Right atrium auricular region (tissue), 2 donors: Measurements from ENCODE around the gene SPAG16. TPM values are rescaled to one million over a fixed set of nuclear protein-coding genes. Genes with fewer than 3 reads are reported as not detected.
"Not testable (repeated sequence)": the region's sequence is repeated elsewhere in the genome, so short reads cannot be mapped to it uniquely, and the experiment has no call there.

ENCODE experiments used
- DNase-seq: peaks from one replicate; pipeline ENCODE4 v3.0.0-alpha.2; 2019; ENCODE audit warnings: low spot score
- H3K27ac ChIP-seq, 2 donors: fragments of 200-600 bp; sonication (generic); 1 replicate in 1 of 2; 2 replicates in 1 of 2; pipeline ENCODE4 v1.5.1; 2016 to 2019
- H3K27me3 ChIP-seq, 2 donors: fragments of 200-600 bp; sonication (generic); one replicate each; pipeline versions ENCODE4 v1.5.1 to v1.6.0; 2017 to 2019
- H3K36me3 ChIP-seq: fragments of 200-600 bp; sonication (generic); one replicate; pipeline ENCODE4 v1.5.1; 2016
- H3K4me1 ChIP-seq, 2 donors: fragments of 200-600 bp; sonication (generic); one replicate each; pipeline versions ENCODE4 v1.5.1 to v1.6.0; 2017 to 2019
- H3K4me3 ChIP-seq, 2 donors: fragments of 200-600 bp; sonication (generic); 1 replicate in 1 of 2; 2 replicates in 1 of 2; pipeline ENCODE4 v1.5.1; 2017 to 2019; ENCODE audit warnings: mild to moderate bottlenecking in 1 of 2, moderate library complexity in 1 of 2
- H3K9me3 ChIP-seq, 2 donors: fragments of 200-600 bp; sonication (generic); one replicate each; pipeline ENCODE4 v1.5.1; 2019
- total RNA-seq, 2 donors: library from RNA; depleted of rRNA; stranded (reverse); fragments of >200 nt; gene quantifications; one replicate each; pipeline ENCODE4 v1.1.0, GENCODE V29; 2016
- TF ChIP-seq, protein P1 (sequence below), 2 donors: fragments of 200-600 bp; sonication (generic); IDR thresholded peaks; one replicate each; pipeline ENCODE4 v1.5.1; 2019; ENCODE audit warnings: antibody characterized with exemption in 2 of 2

Gene SPAG16
- total RNA-seq, 2 donors from 2014 or later, result 17.3 to 18.3 TPM

DNA sequence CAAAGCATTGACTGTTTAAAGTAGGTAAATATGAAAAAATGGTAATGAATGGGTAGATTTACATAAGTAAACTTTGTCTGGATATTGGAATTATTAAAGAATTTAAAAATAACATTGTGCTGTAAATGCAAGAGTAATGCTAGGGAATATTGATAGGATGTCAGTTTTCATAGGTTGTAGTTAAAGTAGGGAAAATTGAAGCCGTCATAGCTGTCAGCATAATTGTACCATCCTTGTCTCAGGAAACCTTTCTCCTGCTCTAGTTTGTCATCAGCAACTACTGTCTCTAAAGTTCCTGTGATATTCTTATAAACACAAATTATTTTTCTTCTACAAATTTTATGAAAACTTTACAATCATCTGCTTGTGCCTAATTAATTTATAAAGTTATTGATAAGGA, 10.1 kb upstream of the SPAG16 start:
- Histone ChIP-seq H3K9me3 (peaks cover 0 to 9% of the 10 kb centered on the region in 2 donors), H3K4me1 (no peaks in the 10 kb centered on the region), H3K27me3 (no peaks in the 10 kb centered on the region), H3K36me3 (no peaks in the 10 kb centered on the region), H3K27ac (no peak overlapping the region), H3K4me3 (no peak overlapping the region)
- TF ChIP-seq, protein P1, sequence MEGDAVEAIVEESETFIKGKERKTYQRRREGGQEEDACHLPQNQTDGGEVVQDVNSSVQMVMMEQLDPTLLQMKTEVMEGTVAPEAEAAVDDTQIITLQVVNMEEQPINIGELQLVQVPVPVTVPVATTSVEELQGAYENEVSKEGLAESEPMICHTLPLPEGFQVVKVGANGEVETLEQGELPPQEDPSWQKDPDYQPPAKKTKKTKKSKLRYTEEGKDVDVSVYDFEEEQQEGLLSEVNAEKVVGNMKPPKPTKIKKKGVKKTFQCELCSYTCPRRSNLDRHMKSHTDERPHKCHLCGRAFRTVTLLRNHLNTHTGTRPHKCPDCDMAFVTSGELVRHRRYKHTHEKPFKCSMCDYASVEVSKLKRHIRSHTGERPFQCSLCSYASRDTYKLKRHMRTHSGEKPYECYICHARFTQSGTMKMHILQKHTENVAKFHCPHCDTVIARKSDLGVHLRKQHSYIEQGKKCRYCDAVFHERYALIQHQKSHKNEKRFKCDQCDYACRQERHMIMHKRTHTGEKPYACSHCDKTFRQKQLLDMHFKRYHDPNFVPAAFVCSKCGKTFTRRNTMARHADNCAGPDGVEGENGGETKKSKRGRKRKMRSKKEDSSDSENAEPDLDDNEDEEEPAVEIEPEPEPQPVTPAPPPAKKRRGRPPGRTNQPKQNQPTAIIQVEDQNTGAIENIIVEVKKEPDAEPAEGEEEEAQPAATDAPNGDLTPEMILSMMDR (IDR thresholded peaks at IDR 0.05), result no peak
- DNase-seq, result no peak

DNA sequence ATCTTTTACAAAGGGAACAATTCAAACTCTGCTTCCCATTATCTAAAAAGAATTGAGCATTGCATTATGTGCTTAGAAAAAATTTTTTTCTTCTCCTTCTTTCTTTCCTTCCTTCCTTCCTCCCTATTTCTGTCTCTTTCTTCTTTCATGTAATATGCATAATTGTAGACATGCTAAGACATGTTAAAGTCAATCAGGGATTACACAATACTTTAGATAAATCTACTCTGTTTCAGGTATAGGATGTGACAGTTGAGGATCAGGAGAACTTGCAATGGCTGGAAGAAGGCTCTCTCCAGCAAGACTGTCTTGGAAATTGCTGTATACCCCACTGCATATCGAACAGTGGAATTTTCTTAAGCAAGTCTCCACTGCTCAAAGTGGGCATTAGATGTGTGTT, 9.0 kb upstream of the SPAG16 start:
- H3K4me3 ChIP-seq, result no peak overlapping the region
- H3K4me1 ChIP-seq, result no peaks in the 10 kb centered on the region
- TF ChIP-seq, protein P1 (IDR thresholded peaks at IDR 0.05), result no peak
- H3K36me3 ChIP-seq, result no peaks in the 10 kb centered on the region
- no peaks in the 10 kb centered on the region for H3K27me3 ChIP-seq
- no peak overlapping the region for H3K27ac ChIP-seq
- DNase-seq, result no peak
- peaks cover 0 to 9% of the 10 kb centered on the region in 2 donors for H3K9me3 ChIP-seq

DNA sequence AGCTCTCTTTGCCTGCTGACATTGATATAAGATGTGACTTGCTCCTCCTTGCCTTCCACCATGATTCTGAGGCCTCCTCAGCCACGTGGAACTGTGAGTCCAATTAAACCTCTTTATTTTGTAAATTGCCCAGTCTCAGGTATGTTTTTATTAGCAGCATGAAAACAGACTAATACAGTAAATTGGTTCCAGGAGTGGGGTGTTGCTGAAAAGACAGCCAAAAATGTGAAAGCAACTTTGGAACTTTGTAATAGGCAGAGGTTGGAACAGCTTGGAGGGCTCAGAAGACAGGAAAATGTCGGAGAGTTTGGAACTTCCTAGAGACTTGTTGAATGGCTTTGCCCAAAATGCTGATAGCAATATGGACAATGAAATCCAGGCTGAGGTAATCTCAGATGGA, 7.1 kb upstream of the SPAG16 start:
- H3K36me3 ChIP-seq, H3K9me3 ChIP-seq, H3K4me1 ChIP-seq, DNase-seq, H3K27ac ChIP-seq, H3K4me3 ChIP-seq, H3K27me3 ChIP-seq: not testable (repeated sequence)

DNA sequence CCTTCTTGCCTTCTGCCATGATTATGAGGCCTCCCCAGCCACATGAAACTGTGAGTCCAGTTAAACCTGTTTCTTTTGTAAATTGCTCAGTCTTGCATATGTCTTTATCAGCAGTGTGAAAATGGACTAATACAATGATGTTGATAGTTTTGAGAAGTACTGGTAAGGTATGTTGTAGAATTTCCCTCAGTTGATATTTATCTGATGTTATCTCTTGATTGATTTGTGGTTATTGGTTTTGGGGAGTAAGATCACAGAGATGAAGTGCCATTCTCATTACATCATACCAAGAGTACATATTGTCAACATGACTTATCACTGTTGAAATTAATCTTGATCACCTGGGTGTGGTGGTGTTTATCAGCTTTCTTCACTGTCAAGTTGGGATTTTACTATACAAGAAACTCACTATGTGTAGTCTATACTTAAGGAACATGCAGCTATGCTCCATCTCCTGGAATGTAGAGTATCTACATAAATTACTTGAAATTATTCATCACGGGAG, 5.1 kb upstream of the SPAG16 start:
- Histone ChIP-seq H3K4me1 (no peaks in the 10 kb centered on the region), H3K27me3 (no peaks in the 10 kb centered on the region), H3K4me3 (no peak overlapping the region), H3K27ac (no peak overlapping the region), H3K36me3 (no peaks in the 10 kb centered on the region), H3K9me3 (peaks cover 0 to 9% of the 10 kb centered on the region in 2 donors)
- no peak for DNase-seq
- TF ChIP-seq, protein P1 (IDR thresholded peaks at IDR 0.05), result no peak

DNA sequence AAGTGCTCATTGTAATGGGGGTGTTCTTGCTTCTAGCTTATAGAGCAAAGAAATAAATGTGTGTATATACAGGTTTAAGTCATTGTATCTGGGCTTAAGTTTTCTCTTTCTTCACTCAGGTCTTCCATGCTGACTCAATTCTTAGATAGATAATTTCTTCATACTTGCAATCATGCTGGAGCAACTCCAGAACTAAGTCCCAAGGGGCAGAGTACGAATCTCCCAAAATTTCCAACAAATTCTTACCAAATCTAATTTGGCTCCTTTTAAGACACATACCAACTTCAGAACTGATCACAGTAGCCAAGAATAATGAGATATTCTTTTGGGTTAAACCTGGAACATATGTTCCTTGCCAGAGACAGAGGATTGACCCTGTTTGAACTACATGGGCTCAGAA, 4.3 kb upstream of the SPAG16 start:
- TF ChIP-seq, protein P1 (IDR thresholded peaks at IDR 0.05), result no peak
- Histone ChIP-seq H3K27ac (no peak overlapping the region), H3K9me3 (peaks cover 0 to 9% of the 10 kb centered on the region in 2 donors), H3K4me3 (no peak overlapping the region), H3K36me3 (no peaks in the 10 kb centered on the region), H3K4me1 (peaks cover 0 to 4% of the 10 kb centered on the region in 2 donors), H3K27me3 (no peaks in the 10 kb centered on the region)
- no peak for DNase-seq

DNA sequence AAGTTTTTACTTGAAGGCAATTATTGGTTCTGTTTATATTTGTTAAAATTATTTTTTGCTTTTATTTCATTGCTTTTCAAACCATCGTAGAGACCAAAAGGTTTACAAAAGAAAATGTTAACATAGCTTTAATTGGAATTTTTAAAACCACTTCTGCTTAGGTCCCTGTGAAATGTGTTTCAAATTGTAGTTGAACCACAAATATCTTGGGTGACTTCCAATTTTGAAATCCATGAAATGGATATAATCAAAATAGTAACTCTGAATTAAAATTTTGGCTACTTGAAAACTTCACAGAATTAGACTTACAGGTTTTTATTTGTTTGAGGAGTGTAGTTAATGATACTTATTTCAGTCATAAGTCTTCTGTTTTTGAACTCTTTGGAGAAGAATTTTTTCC, 3.1 kb upstream of the SPAG16 start:
- Histone ChIP-seq H3K4me1 (peaks cover 0 to 11% of the 10 kb centered on the region in 2 donors), H3K4me3 (no peak overlapping the region), H3K9me3 (peaks cover 0 to 9% of the 10 kb centered on the region in 2 donors), H3K27me3 (no peaks in the 10 kb centered on the region), H3K27ac (no peak overlapping the region), H3K36me3 (no peaks in the 10 kb centered on the region)
- TF ChIP-seq, protein P1 (IDR thresholded peaks at IDR 0.05), result no peak
- no peak for DNase-seq
